ENCODE data around the gene NANOS3. TPM values are rescaled to one million over a fixed set of nuclear protein-coding genes. Genes with fewer than 3 reads are reported as not detected.

The NANOS3 gene
- total RNA-seq, 1 experiment from 2014 or later = not detected

GRCh38 chr19:13864667-13865570, 12.0 kb upstream of the NANOS3 start:
- DNase-seq (ENCODE audit: low read depth) = no peak

GRCh38 chr19:13865571-13866462, 11.1 kb upstream of the NANOS3 start:
- DNase-seq (ENCODE audit: low read depth) = no peak

GRCh38 chr19:13866463-13867046, 10.4 kb upstream of the NANOS3 start:
- DNase-seq (ENCODE audit: low read depth) = no peak

- no peak for DNase-seq (ENCODE audit: low read depth)
These were observed 8.3 kb upstream of the NANOS3 start for GRCh38 chr19:13868663-13869062.

- DNase-seq (ENCODE audit: low read depth) = no peak
These were observed 7.7 kb upstream of the NANOS3 start for GRCh38 chr19:13869281-13869680.

GRCh38 chr19:13870873-13871272, 6.1 kb upstream of the NANOS3 start:
- no peak for DNase-seq (ENCODE audit: low read depth)

GRCh38 chr19:13872339-13872694, 4.6 kb upstream of the NANOS3 start:
- DNase-seq (ENCODE audit: low read depth) = no peak

GRCh38 chr19:13872695-13873389, 4.1 kb upstream of the NANOS3 start:
- no peak for DNase-seq (ENCODE audit: low read depth)

- no peak for DNase-seq (ENCODE audit: low read depth)
These were observed 3.0 kb upstream of the NANOS3 start for GRCh38 chr19:13873834-13874515.

GRCh38 chr19:13875824-13876223, 1.1 kb upstream of the NANOS3 start:
- DNase-seq (ENCODE audit: low read depth) = no peak

GRCh38 chr19:13877303-13877702, 369 bp downstream of the NANOS3 start:
- no peak for DNase-seq (ENCODE audit: low read depth)

- DNase-seq (ENCODE audit: low read depth) = peak; percentile 93
These were observed 3.4 kb downstream of the NANOS3 start for GRCh38 chr19:13880059-13881043.

GRCh38 chr19:13881251-13881691, 4.3 kb downstream of the NANOS3 start:
- peak; percentile 47 for DNase-seq (ENCODE audit: low read depth)

- no peak for DNase-seq (ENCODE audit: low read depth)
These were observed 4.9 kb downstream of the NANOS3 start for GRCh38 chr19:13881692-13882418.

- no peak for DNase-seq (ENCODE audit: low read depth)
These were observed 5.5 kb downstream of the NANOS3 start for GRCh38 chr19:13882419-13882795.

- no peak for DNase-seq (ENCODE audit: low read depth)
These were observed 5.9 kb downstream of the NANOS3 start for GRCh38 chr19:13882836-13883235.

- no peak for DNase-seq (ENCODE audit: low read depth)
These were observed 6.7 kb downstream of the NANOS3 start for GRCh38 chr19:13883516-13884064.

GRCh38 chr19:13884726-13885591, 8.0 kb downstream of the NANOS3 start:
- no peak for DNase-seq (ENCODE audit: low read depth)
